ENCODE data around the gene GCNT3. TPM values are rescaled to one million over a fixed set of nuclear protein-coding genes. Genes with fewer than 3 reads are reported as not detected.

Gene GCNT3
- total and polyA plus RNA-seq, 7 donors = 0.01 to 0.53 (median 0.08) TPM; not detected in 4

DNA sequence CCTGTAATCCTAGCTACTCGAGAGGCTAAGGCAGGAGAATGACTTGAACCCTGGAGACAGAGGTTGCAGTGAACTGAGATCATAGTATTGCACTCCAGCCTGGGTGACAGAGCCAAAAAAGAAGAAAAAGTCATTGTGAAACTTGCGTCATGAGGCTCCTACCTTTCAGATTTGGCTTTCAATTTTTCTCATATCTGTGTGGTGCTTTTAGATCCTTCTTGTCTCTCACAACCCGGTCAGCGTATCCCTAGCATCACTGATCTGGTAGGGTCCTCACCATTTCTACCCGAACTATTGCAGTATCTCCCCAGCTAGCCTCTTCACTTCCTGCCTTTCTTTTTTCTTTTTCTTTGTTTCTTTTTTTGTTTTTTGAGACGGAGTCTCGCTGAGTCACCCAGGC, 21.6 kb upstream of the GCNT3 start:
- TF ChIP-seq, protein P1, sequence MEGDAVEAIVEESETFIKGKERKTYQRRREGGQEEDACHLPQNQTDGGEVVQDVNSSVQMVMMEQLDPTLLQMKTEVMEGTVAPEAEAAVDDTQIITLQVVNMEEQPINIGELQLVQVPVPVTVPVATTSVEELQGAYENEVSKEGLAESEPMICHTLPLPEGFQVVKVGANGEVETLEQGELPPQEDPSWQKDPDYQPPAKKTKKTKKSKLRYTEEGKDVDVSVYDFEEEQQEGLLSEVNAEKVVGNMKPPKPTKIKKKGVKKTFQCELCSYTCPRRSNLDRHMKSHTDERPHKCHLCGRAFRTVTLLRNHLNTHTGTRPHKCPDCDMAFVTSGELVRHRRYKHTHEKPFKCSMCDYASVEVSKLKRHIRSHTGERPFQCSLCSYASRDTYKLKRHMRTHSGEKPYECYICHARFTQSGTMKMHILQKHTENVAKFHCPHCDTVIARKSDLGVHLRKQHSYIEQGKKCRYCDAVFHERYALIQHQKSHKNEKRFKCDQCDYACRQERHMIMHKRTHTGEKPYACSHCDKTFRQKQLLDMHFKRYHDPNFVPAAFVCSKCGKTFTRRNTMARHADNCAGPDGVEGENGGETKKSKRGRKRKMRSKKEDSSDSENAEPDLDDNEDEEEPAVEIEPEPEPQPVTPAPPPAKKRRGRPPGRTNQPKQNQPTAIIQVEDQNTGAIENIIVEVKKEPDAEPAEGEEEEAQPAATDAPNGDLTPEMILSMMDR (IDR thresholded peaks at IDR 0.05) = no peak
- no peak overlapping the region for H3K27ac ChIP-seq
- no peak overlapping the region for H3K4me3 ChIP-seq
- H3K36me3 ChIP-seq (ENCODE audit: insufficient read depth in 1 of 2, low read depth in 1 of 2) = no peaks in the 10 kb centered on the region
- no peaks in the 10 kb centered on the region for H3K27me3 ChIP-seq (ENCODE audit: insufficient read depth in 3 of 3, low read length in 2 of 3)
- H3K9me3 ChIP-seq = no peaks in the 10 kb centered on the region
- DNase-seq (no peak), ATAC-seq (no peak)
- no peaks in the 10 kb centered on the region for H3K4me1 ChIP-seq
- 78 to 86% (median 85%) methylated on average over 7 of the region's 7 CpGs for WGBS, 3 donors
- intact Hi-C loops (cut with DNase I) = no loop called here

DNA sequence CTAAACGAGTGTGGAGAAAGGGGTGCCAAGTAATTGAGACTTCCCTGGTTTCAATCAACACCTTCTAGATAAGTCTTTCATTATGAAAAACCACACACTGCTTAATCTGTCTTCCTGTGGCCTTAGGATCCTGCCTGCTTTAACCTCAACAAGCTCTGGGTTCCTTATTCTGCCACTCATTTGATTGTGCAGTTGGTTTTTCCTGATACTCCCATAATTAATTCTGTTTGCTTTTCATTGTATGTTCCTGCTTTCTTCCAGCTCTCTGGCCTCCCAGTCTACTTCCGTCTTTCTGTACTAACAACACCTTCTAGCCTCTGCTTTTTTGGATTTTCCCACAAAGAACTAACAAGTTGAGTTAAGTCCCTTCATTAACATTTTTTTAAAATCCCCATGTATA, 20.2 kb upstream of the GCNT3 start:
- Histone ChIP-seq H3K27me3 (ENCODE audit: insufficient read depth in 3 of 3, low read length in 2 of 3) (no peaks in the 10 kb centered on the region), H3K36me3 (ENCODE audit: insufficient read depth in 1 of 2, low read depth in 1 of 2) (no peaks in the 10 kb centered on the region), H3K4me3 (no peak overlapping the region), H3K9me3 (no peaks in the 10 kb centered on the region), H3K4me1 (no peaks in the 10 kb centered on the region), H3K27ac (no peak overlapping the region)
- 39 to 56% (median 43%) methylated on average over 2 of the region's 2 CpGs for WGBS, 3 donors
- ATAC-seq (no peak), DNase-seq (no peak)
- intact Hi-C loops (cut with DNase I) = no loop called here
- TF ChIP-seq, protein P1 (IDR thresholded peaks at IDR 0.05) = no peak

DNA sequence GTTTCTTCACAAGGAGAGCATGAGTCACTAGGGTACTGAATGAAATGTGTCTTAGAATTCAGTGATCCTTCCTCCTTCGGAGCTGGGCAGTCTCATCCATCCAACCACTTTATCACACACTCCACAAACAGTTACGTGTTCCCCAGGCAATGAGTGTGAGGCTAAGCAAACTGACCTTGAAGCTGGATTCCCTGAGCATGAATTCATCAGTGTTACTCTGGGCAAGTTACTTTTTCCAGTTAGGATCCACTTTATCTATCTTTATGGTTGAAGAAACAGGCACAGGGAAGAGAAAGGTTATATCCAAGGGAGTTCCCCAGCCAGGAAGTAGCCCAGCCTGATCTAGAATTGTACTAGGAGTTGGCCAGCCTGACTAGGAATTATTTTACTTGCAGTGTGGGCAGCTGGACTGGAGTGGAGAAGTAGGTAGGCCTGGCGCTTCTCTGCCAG, 17.1 kb upstream of the GCNT3 start:
- DNase-seq = no peak
- Histone ChIP-seq H3K4me3 (no peak overlapping the region), H3K9me3 (no peaks in the 10 kb centered on the region), H3K4me1 (no peaks in the 10 kb centered on the region), H3K27me3 (ENCODE audit: insufficient read depth in 3 of 3, low read length in 2 of 3) (no peaks in the 10 kb centered on the region), H3K27ac (no peak overlapping the region), H3K36me3 (ENCODE audit: insufficient read depth in 1 of 2, low read depth in 1 of 2) (no peaks in the 10 kb centered on the region)
- TF ChIP-seq, protein P1 (IDR thresholded peaks at IDR 0.05) = no peak
- intact Hi-C loops (cut with DNase I) = no loop called here
- 54 to 81% (median 62%) methylated on average over 3 of the region's 3 CpGs for WGBS, 3 donors
- ATAC-seq = no peak

DNA sequence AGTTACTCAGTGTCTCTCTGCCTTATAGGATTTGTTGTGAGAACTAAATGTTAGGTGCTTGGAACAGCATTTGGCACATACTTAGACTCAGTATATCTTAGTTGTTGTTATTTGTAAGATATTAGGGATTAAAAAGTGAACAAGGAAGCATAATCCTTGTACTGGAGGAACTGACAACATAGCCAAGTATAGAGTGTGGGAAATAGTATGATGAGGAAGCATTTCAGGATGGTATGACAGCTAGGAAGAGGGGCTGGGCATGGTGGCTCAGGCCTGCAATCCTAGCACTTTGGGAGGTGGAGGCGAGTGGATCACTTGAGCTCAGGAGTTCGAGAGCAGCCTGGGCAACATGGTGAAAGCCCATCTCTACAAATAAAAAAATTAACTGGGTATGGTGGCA, 16.6 kb upstream of the GCNT3 start:
- 90 to 100% (median 95%) methylated on average over 2 of the region's 2 CpGs for WGBS, 3 donors
- H3K4me3 ChIP-seq = no peak overlapping the region
- TF ChIP-seq, protein P1 (IDR thresholded peaks at IDR 0.05) = no peak
- intact Hi-C loops (cut with DNase I) = no loop called here
- H3K36me3 ChIP-seq (ENCODE audit: insufficient read depth in 1 of 2, low read depth in 1 of 2) = no peaks in the 10 kb centered on the region
- no peaks in the 10 kb centered on the region for H3K27me3 ChIP-seq (ENCODE audit: insufficient read depth in 3 of 3, low read length in 2 of 3)
- no peak overlapping the region for H3K27ac ChIP-seq
- ATAC-seq (no peak), DNase-seq (no peak)
- no peaks in the 10 kb centered on the region for H3K4me1 ChIP-seq
- H3K9me3 ChIP-seq = no peaks in the 10 kb centered on the region

DNA sequence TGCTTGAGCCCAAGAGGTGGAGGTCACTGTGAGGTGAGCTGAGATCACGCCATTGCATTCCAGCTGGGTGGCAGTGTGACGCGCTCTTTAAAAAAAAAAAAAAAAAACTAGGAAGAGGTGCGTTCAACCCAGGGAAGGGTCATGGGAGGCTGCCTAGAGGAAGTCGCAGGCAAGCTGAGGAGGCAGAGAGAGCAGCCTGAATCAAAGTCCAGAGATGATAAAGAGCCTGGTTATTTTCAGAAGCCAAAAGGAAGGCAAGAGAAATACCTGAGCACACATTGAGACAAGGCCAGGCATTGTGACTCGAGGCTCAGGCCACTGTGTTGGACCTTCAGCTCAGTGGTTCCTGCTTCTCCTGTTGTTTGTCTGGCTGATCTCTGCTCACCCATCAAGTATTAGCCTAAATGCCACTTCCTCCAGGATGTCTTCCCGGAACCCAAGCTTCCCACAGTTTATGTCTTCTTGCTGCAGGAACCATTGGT, 16.1 kb upstream of the GCNT3 start:
- TF ChIP-seq, protein P1 (IDR thresholded peaks at IDR 0.05) = no peak
- WGBS, 3 donors = 78 to 84% (median 83%) methylated on average over 7 of the region's 7 CpGs
- H3K4me3 ChIP-seq = no peak overlapping the region
- DNase-seq (no peak), ATAC-seq (no peak)
- no peaks in the 10 kb centered on the region for H3K27me3 ChIP-seq (ENCODE audit: insufficient read depth in 3 of 3, low read length in 2 of 3)
- intact Hi-C loops (cut with DNase I) = no loop called here
- H3K4me1 ChIP-seq = no peaks in the 10 kb centered on the region
- H3K27ac ChIP-seq = no peak overlapping the region
- no peaks in the 10 kb centered on the region for H3K9me3 ChIP-seq
- no peaks in the 10 kb centered on the region for H3K36me3 ChIP-seq (ENCODE audit: insufficient read depth in 1 of 2, low read depth in 1 of 2)
